ENCODE results near the gene HGFAC.

Gene HGFAC

GRCh38 chr4:3446631-3447320 is 5.0 kb downstream of the HGFAC start:
- no peak for ATAC-seq (ENCODE audit: low read depth)
- H3K36me3 ChIP-seq (ENCODE audit: low read depth) = no peaks in the 10 kb centered on the region
- no peak for TF ChIP-seq CTCF (IDR thresholded peaks at IDR 0.05; ENCODE audit: poor library complexity, severe bottlenecking)
- H3K27ac ChIP-seq (ENCODE audit: poor library complexity, severe bottlenecking) = no peak overlapping the region
- no peak for DNase-seq (ENCODE audit: low spot score)
- no peaks in the 10 kb centered on the region for H3K27me3 ChIP-seq (ENCODE audit: insufficient read depth, poor library complexity, severe bottlenecking)
- H3K9me3 ChIP-seq (ENCODE audit: severe bottlenecking) = no peaks in the 10 kb centered on the region
- H3K4me3 ChIP-seq (ENCODE audit: severe bottlenecking) = no peak overlapping the region
- H3K4me1 ChIP-seq (ENCODE audit: insufficient read depth, poor library complexity, severe bottlenecking) = peaks cover under 1% of the 10 kb centered on the region

GRCh38 chr4:3447431-3448395 is 5.9 kb downstream of the HGFAC start:
- no peak for ATAC-seq (ENCODE audit: low read depth)
- DNase-seq (ENCODE audit: low spot score) = no peak
- no peak for TF ChIP-seq CTCF (IDR thresholded peaks at IDR 0.05; ENCODE audit: poor library complexity, severe bottlenecking)
- no peaks in the 10 kb centered on the region for H3K36me3 ChIP-seq (ENCODE audit: low read depth)
- H3K9me3 ChIP-seq (ENCODE audit: severe bottlenecking) = no peaks in the 10 kb centered on the region
- no peak overlapping the region for H3K4me3 ChIP-seq (ENCODE audit: severe bottlenecking)
- H3K27ac ChIP-seq (ENCODE audit: poor library complexity, severe bottlenecking) = no peak overlapping the region
- peaks cover 4% of the 10 kb centered on the region for H3K4me1 ChIP-seq (ENCODE audit: insufficient read depth, poor library complexity, severe bottlenecking)
- H3K27me3 ChIP-seq (ENCODE audit: insufficient read depth, poor library complexity, severe bottlenecking) = no peaks in the 10 kb centered on the region

- no peaks in the 10 kb centered on the region for H3K36me3 ChIP-seq (ENCODE audit: low read depth)
- TF ChIP-seq CTCF (IDR thresholded peaks at IDR 0.05; ENCODE audit: poor library complexity, severe bottlenecking) = no peak
- H3K4me1 ChIP-seq (ENCODE audit: insufficient read depth, poor library complexity, severe bottlenecking) = peaks cover 4% of the 10 kb centered on the region
- no peaks in the 10 kb centered on the region for H3K9me3 ChIP-seq (ENCODE audit: severe bottlenecking)
- H3K27ac ChIP-seq (ENCODE audit: poor library complexity, severe bottlenecking) = no peak overlapping the region
- no peak for DNase-seq (ENCODE audit: low spot score)
- H3K4me3 ChIP-seq (ENCODE audit: severe bottlenecking) = no peak overlapping the region
- no peak for ATAC-seq (ENCODE audit: low read depth)
- no peaks in the 10 kb centered on the region for H3K27me3 ChIP-seq (ENCODE audit: insufficient read depth, poor library complexity, severe bottlenecking)
These were observed 7.3 kb downstream of the HGFAC start for GRCh38 chr4:3449047-3449573.

GRCh38 chr4:3449574-3450534 is 8.1 kb downstream of the HGFAC start:
- peaks cover 4% of the 10 kb centered on the region for H3K4me1 ChIP-seq (ENCODE audit: insufficient read depth, poor library complexity, severe bottlenecking)
- no peak for TF ChIP-seq CTCF (IDR thresholded peaks at IDR 0.05; ENCODE audit: poor library complexity, severe bottlenecking)
- no peak for DNase-seq (ENCODE audit: low spot score)
- H3K4me3 ChIP-seq (ENCODE audit: severe bottlenecking) = no peak overlapping the region
- H3K36me3 ChIP-seq (ENCODE audit: low read depth) = no peaks in the 10 kb centered on the region
- no peaks in the 10 kb centered on the region for H3K9me3 ChIP-seq (ENCODE audit: severe bottlenecking)
- H3K27me3 ChIP-seq (ENCODE audit: insufficient read depth, poor library complexity, severe bottlenecking) = no peaks in the 10 kb centered on the region
- ATAC-seq (ENCODE audit: low read depth) = no peak
- H3K27ac ChIP-seq (ENCODE audit: poor library complexity, severe bottlenecking) = no peak overlapping the region
